Left colon (tissue), 2 donors: Measurements from ENCODE around the gene TGFBR1. TPM values are rescaled to one million over a fixed set of nuclear protein-coding genes. Genes with fewer than 3 reads are reported as not detected.

Experiments used
- ATAC-seq: fragments of 200-7000 bp; cut with Tn5 transposase; one replicate; pipeline ENCODE4 v1.9.1; 2020; ENCODE audit warnings: mild to moderate bottlenecking, moderate library complexity
- DNase-seq, 2 donors: peaks; one replicate each; pipeline ENCODE4 v3.0.0-alpha.2; 2020
- intact Hi-C, 2 donors: fragments of 100-400 bp; cut with DNase I in 1 of 2; cut with micrococcal nuclease in 1 of 2; formaldehyde crosslinking; loops; one replicate each; pipeline versions ENCODE4 v1.11.2 to v1.14.0; 2022; cut with DNase I, micrococcal nuclease
- total RNA-seq, 2 donors: library from RNA; stranded (reverse); fragmentation: NEBNext Ultra II Directional; extraction: Animal tissue kit (Norgen Biotek cat#: 25700); gene quantifications; one replicate each; pipeline ENCODE4 v1.2.1, GENCODE V29; 2021
- donor health status: DM: no; HTN: no; CAD: no.
- donor health status: DM: yes; HTN: yes; CAD: no.

The TGFBR1 gene
- total RNA-seq, 2 donors from 2014 or later = 25.3 to 36.9 TPM

DNA sequence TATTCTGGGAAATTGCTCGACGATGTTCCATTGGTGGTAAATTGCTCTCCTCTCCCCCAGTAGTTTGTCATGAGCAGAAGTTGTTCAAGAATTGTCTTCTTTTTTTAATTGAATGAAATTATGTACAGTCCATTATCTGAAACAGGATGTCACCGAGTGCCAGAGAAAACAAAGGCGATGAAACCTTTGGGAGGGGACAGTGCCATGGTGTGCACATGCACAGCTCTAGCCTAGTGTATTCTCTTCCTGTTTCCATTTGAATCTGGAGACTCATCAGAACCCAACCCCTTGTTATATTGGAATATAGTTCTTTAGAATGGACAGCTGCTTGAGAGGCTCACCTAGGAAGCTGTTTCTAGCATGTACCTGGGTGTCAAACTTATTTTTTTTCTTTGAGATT, 41.7 kb downstream of the TGFBR1 start:
- DNase-seq = no peak
- no peak for ATAC-seq
- intact Hi-C loops = no loop called here

DNA sequence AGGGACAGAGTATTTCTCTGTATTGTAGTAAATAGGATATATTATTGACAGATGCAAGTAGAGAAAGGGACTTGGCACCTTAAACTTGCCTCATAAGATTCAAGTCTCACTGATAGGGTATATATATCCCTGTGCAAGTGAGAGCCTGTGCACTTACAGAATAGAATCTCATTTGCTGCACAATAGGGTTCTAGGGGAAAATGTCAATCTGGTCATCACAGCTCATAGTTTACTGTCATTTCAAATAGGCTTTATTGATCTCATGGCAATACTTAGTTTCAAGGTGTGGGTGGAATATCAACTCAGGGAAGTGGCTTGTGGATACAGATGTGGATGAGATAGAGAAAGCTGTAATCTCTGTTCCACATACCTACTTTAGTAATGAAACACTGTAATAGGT, 42.3 kb downstream of the TGFBR1 start:
- DNase-seq (no peak), ATAC-seq (no peak)
- intact Hi-C loops = no loop called here

DNA sequence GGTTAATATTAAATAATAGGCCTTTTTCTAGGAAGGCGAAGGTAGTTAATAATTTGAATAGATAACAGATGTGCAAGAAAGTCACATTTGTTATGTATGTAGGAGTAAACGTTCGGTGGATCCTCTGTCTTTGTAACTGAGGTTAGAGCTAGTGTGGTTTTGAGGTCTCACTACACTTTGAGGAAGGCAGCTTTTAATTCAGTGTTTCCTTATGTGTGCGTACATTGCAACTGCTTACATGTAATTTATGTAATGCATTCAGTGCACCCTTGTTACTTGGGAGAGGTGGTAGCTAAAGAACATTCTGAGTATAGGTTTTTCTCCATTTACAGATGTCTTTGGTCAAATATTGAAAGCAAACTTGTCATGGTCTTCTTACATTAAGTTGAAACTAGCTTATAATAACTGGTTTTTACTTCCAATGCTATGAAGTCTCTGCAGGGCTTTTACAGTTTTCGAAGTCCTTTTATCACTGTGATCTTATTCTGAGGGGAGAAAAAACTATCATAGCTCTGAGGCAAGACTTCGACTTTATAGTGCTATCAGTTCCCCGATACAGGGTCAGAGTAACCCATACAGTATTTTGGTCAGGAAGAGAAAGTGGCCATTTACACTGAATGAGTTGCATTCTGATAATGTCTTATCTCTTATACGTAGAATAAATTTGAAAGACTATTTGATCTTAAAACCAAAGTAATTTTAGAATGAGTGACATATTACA, 45.7 kb downstream of the TGFBR1 start:
- intact Hi-C loops = no loop called here
- DNase-seq (no peak), ATAC-seq (no peak)

- DNase-seq (no peak), ATAC-seq (no peak)
- intact Hi-C loops = no loop called here
Measured at GRCh38 chr9:99154356-99154755, 49.4 kb downstream of the TGFBR1 start.

GRCh38 chr9:99155736-99156135, 50.8 kb downstream of the TGFBR1 start:
- no peak for ATAC-seq
- intact Hi-C loops = no loop called here
- DNase-seq = no peak

GRCh38 chr9:99158629-99159028, 53.7 kb downstream of the TGFBR1 start:
- DNase-seq (no peak), ATAC-seq (peak; percentile 52)
- intact Hi-C loops = no loop called here

- intact Hi-C loops = no loop called here
- ATAC-seq = no peak
Measured at GRCh38 chr9:99160173-99160572, 55.3 kb downstream of the TGFBR1 start.

DNA sequence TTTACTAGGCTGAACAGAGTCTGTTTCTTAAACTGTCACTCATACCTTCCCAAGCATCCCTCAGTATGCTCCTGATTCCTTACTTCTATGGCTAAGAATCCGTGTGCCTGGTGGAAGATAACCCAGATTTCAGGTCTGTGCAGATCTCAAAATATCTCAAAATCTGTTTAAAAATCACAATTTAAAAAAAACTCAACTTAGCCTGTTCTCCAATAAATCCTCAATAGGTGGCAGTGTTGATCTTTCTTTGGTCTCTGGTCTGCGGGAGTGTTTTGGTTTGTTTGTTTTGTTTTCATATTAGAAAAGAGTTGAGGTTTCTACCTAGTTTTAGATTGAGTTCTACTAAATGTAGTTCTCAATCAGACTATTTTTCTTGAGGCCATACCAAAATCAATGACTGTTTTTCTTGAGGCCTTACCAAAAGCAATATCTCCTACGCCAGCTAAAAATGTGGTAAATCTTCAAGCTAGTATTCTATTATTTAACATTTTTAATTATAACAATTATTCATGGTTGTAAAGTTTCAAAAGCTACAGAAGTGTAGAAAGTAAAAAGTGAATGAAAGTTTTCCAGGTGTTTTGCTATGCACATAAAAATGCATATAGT, 57.9 kb downstream of the TGFBR1 start:
- ATAC-seq (no peak), DNase-seq (no peak)
- intact Hi-C loops = no loop called here

More at GRCh38 chr9:99160173-99160572, 55.3 kb downstream of the TGFBR1 start:
- no peak for DNase-seq

GRCh38 chr9:99166149-99166548, 61.2 kb downstream of the TGFBR1 start:
- no peak for DNase-seq
- no peak for ATAC-seq
- intact Hi-C loops = no loop called here

DNA sequence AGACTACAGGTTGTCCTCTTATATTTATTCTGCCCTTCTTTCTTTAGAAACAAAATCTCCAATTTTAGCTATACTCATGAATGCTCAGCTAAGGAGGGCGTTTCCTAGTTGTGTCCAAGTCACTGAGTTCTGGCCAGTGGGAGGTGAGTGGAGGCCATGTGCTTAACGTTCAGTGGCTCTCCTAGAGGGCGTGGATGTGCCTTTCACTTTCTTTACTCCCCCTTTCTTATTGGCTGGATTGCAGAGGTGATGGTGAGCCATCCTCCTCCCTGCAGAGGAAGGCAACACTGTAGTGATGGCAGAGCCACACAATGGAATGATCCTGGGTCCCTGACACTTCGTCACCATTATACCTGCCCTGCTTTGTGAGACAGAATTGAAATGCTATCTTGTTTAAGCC, 62.2 kb downstream of the TGFBR1 start:
- ATAC-seq (no peak), DNase-seq (no peak)
- intact Hi-C loops = no loop called here

DNA sequence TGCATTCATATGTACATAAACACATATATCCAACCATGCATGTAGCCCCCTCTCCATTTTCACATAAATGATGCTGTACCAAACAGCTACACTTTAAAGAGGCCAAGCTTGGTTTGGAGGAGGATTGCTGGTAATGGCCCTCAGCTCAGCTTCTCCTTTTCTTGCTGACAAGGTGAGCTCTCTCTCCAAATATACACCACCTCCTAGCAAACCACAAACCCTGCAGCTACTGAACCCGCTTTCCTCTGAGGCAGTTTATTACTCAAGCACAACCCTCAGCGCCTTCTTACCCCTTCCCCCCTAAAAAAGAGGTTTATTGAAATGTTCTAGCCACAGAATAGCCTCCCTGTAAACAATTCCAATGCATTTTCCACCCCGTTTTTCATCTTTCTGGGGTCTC, 62.8 kb downstream of the TGFBR1 start:
- intact Hi-C loops = no loop called here
- ATAC-seq (no peak), DNase-seq (no peak)

DNA sequence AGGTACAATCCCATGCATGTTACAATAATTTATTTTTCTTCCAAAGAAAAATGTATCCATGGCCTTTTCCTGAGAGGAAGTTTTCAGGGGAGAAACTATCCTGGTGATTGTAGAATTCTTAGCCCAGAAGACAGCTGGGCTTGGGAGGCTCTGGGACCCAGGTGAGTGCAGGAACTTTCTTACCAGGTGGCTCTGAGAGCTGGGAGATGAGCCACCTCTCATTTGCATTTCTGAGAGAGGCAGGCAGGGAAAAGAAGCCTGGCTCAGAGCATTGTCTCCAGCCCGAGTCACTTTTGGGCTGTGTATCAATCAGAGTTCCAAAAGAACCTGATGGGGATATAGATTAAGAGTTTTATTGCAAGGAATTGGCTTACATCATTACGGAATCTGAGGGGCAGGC, 64.2 kb downstream of the TGFBR1 start:
- intact Hi-C loops = no loop called here
- no peak for DNase-seq

GRCh38 chr9:99169982-99170761, 65.3 kb downstream of the TGFBR1 start:
- ATAC-seq (no peak), DNase-seq (no peak)

More for the DNA sequence above, 64.2 kb downstream of the TGFBR1 start:
- ATAC-seq = no peak

GRCh38 chr9:99171225-99172123, 66.6 kb downstream of the TGFBR1 start:
- ATAC-seq (no peak), DNase-seq (no peak)
- intact Hi-C loops = no loop called here

More at GRCh38 chr9:99169982-99170761, 65.3 kb downstream of the TGFBR1 start:
- intact Hi-C loops = no loop called here

DNA sequence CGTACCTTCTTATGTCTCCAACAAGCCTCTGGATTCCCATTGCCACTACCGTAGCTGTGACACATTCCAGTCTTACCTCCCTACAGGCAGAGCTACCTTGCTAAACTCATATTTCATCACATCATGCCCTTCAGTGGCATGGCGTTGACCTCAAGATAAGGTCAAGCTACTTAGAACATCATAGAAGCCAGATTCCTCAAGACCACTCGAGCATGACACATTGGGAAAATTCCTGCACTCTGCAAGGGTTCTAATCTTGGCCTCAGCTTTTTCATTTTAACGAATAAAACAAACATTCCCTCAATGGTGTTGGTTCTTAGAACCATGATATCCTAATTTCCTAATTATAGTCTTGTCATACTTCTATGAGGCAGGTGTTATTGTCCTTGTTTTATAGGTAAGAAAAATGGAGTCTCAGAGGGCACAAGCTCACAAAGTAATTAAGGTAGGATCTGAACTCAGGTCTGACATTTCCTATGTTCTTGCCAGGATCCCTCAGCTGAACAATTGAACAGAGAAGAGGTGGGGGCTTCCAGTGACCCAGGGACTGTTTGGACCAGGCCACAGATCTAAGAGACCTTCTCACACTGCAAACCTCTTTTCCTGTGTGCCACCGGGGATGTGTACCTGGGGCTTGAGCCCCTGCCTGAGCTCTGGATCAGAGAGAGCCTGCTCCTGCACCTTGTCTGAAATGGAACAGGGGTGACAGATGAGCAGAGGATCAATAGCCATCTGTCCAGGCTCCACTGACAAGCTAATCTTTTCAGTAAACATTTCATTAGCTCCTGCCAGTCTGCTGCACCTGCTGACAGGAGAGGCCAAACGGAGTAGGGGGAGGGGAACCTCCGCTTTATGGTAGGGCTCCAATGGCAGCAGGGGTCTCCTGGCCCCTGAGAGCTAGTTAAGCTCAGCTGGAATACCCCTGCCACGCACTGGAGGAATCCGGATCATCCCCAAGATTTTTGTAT, 67.5 kb downstream of the TGFBR1 start:
- ATAC-seq (no peak), DNase-seq (no peak)
- intact Hi-C loops = no loop called here

GRCh38 chr9:99173570-99174504, 68.9 kb downstream of the TGFBR1 start:
- DNase-seq = no peak
- peak; percentile 92 for ATAC-seq
- intact Hi-C loops = no loop called here

DNA sequence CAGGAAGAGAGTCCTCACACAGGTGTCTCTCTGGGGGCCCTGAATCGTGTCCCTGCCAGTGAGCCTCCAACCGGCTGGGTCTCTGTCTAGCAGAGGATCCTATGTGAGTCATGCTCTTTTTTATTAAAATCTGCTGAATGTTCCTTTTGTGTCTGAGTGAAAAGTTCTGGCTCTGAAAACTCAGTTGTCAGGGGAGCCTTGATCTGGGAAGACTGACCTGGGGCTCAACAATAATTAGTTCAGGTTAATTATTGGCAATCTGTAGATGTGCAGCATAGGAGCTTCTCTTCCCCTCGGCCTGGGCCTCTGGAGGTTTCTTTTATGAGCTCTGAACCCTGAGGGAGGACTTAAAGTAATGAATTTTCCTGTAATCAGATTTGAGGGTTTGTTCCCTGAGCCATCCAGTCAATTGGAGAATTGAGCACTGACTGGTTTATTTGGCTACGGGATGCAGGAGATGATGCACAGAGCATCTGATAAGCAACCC, 71.7 kb downstream of the TGFBR1 start:
- ATAC-seq = no peak

More for the DNA sequence above, 71.7 kb downstream of the TGFBR1 start:
- intact Hi-C loops = no loop called here
- DNase-seq = no peak
